BLaER1 treated with 17β-estradiol and CSF1 and Interleukin-3, amounts not matched to agents 10 nM and 100 nM (cell line): ENCODE measurements around the gene CDH4.

Experiments used
- H3K27ac ChIP-seq, 11 experiments: shearing (Covaris generic); formaldehyde crosslinking; 2 replicates each; pipeline ENCODE4 v1.8.1; 2022
- H3K27me3 ChIP-seq, 11 experiments: shearing (Covaris generic); formaldehyde crosslinking; 2 replicates each; pipeline ENCODE4 v1.8.1; 2022
- H3K36me3 ChIP-seq, 11 experiments: shearing (Covaris generic); formaldehyde crosslinking; 2 replicates each; pipeline ENCODE4 v1.8.1; 2022
- H3K4me1 ChIP-seq, 10 experiments: shearing (Covaris generic); formaldehyde crosslinking; 2 replicates each; pipeline ENCODE4 v1.8.1; 2022
- H3K4me2 ChIP-seq, 11 experiments: shearing (Covaris generic); formaldehyde crosslinking; 2 replicates each; pipeline ENCODE4 v1.8.1; 2022
- H3K4me3 ChIP-seq, 10 experiments: shearing (Covaris generic); formaldehyde crosslinking; 2 replicates each; pipeline ENCODE4 v1.8.1; 2022
- H3K9ac ChIP-seq, 11 experiments: shearing (Covaris generic); formaldehyde crosslinking; 2 replicates each; pipeline ENCODE4 v1.8.1; 2022
- H3K9me3 ChIP-seq, 11 experiments: shearing (Covaris generic); formaldehyde crosslinking; replicated peaks in 1 of 11; 2 replicates each; pipeline ENCODE4 v1.8.1; 2022
- H4K20me1 ChIP-seq, 11 experiments: shearing (Covaris generic); formaldehyde crosslinking; 2 replicates each; pipeline ENCODE4 v1.8.1; 2022
- Cebpa-rat ChIP-seq, 11 experiments: shearing (Covaris generic); IDR thresholded peaks; 2 replicates each; pipeline ENCODE4 v1.8.1; 2022

The CDH4 gene

GRCh38 chr20:61430228-61430624, 178.2 kb downstream of the CDH4 start:
- Histone ChIP-seq H3K9ac (no peak overlapping the region), H3K4me3 (no peak overlapping the region), H3K9me3 (peaks cover 0 to 4% (median 0%) of the 10 kb centered on the region in 11 experiments; a peak in 1 of 22 replicates), H4K20me1 (peaks cover 0 to 2% (median 0%) of the 10 kb centered on the region in 11 experiments; a peak in 2 of 22 replicates), H3K27ac (no peak overlapping the region), H3K36me3 (no peaks in the 10 kb centered on the region), H3K4me2 (no peak overlapping the region), H3K4me1 (peaks cover 0 to 8% (median 3%) of the 10 kb centered on the region in 10 experiments; a peak in 12 of 20 replicates), H3K27me3 (no peaks in the 10 kb centered on the region)
- TF ChIP-seq Cebpa-rat (IDR thresholded peaks at IDR 0.05) = no peak

GRCh38 chr20:61433176-61433575, 181.1 kb downstream of the CDH4 start:
- no peak overlapping the region for H3K9ac ChIP-seq
- no peak overlapping the region for H3K4me3 ChIP-seq
- no peak overlapping the region for H3K27ac ChIP-seq
- no peak for TF ChIP-seq Cebpa-rat (IDR thresholded peaks at IDR 0.05)
- H3K9me3 ChIP-seq = no peaks in the 10 kb centered on the region
- peaks cover 0 to 9% (median 0%) of the 10 kb centered on the region in 11 experiments; a peak in 2 of 22 replicates for H4K20me1 ChIP-seq
- no peak overlapping the region for H3K4me2 ChIP-seq
- no peaks in the 10 kb centered on the region for H3K36me3 ChIP-seq
- H3K27me3 ChIP-seq = no peaks in the 10 kb centered on the region
- H3K4me1 ChIP-seq = peaks cover 0 to 19% (median 10%) of the 10 kb centered on the region in 10 experiments; a peak in 12 of 20 replicates

DNA sequence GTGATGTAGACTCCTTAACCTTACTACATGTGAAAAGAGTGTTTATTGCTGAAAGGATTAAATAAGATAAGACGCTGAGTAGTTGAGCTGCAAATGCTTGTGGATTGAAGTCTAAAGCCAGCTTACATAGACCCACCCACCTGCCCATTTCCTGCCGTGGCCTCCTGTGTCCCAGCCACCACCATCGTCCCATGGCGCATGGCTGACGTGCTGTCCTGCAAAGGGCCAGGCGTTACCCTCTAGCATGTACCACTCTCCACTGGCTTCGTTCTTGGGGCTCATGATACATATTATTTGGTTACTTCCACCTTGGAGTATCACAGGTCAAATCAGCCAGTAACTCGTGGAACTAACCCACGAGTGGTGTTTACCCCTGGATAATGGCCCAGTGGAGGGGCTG, 181.8 kb downstream of the CDH4 start:
- TF ChIP-seq Cebpa-rat (IDR thresholded peaks at IDR 0.05) = no peak
- Histone ChIP-seq H3K9me3 (no peaks in the 10 kb centered on the region), H3K27ac (no peak overlapping the region), H3K36me3 (no peaks in the 10 kb centered on the region), H3K9ac (no peak overlapping the region), H4K20me1 (peaks cover 0 to 9% (median 0%) of the 10 kb centered on the region in 11 experiments; a peak in 2 of 22 replicates), H3K4me1 (peaks cover 0 to 19% (median 10%) of the 10 kb centered on the region in 10 experiments; a peak in 12 of 20 replicates), H3K27me3 (no peaks in the 10 kb centered on the region), H3K4me2 (no peak overlapping the region), H3K4me3 (no peak overlapping the region)

DNA sequence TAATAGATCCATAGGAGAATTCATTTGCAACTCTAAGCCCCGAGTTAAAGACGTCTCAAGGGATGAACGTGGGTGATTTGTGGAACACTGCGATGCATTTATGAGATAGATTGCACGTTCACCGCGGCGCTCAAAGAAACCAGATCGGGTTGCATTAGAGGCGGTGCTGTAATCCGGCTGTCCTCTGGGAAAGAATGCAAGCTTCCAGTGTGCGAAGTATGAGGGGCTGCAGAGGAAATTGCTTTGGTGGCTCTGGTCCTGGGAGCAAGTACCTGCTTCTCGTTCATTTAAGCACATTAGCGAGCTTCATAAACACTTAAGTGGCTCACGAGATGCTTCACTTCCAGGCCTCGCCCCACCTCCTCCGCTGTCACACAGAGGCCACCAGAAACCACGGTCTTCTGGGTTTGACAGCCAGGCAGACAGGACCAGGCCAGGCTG, 182.3 kb downstream of the CDH4 start:
- Histone ChIP-seq H3K9me3 (no peaks in the 10 kb centered on the region), H3K9ac (no peak overlapping the region), H3K4me3 (no peak overlapping the region), H3K27ac (no peak overlapping the region), H3K27me3 (no peaks in the 10 kb centered on the region), H3K4me2 (no peak overlapping the region), H3K4me1 (peaks cover 0 to 19% (median 10%) of the 10 kb centered on the region in 10 experiments; a peak in 12 of 20 replicates), H3K36me3 (no peaks in the 10 kb centered on the region), H4K20me1 (peaks cover 0 to 9% (median 0%) of the 10 kb centered on the region in 11 experiments; a peak in 2 of 22 replicates)
- TF ChIP-seq Cebpa-rat (IDR thresholded peaks at IDR 0.05) = no peak

DNA sequence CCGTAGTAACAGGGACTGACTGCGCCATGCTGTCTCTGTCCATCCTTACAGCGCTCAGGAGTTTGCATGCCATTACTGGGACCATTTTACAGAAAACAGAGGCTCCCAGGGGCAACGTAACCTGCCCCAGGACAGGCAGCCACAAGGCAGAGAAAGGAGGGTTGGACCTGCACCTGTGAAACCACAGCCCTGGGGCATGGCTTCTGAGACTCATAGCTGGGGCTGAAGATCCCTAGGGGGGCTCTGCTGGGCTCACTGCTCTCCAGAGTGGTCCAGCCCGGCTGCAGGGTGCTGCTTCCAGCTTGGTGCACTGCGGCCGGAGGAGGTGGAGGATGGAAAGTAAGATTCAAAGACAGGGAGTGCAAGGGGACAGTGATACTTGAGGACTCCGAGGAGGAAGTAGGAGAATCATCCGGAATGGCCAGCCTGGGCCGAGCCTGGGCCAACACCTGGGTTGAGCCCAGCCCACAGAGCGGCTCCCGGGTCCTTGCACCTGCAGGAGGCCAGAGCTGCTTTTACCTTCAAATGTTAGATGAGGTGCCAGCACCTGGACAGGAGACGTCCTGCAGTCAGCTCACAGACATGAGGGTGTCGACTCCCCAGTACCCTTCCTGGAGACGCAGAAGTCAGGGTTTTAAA, 183.2 kb downstream of the CDH4 start:
- H3K27me3 ChIP-seq = no peaks in the 10 kb centered on the region
- H3K4me2 ChIP-seq = peak overlapping the region in 6 of 11 experiments; percentile 3 to 42 (median 32); a peak in 8 of 22 replicates
- H3K27ac ChIP-seq = no peak overlapping the region
- peaks cover 0 to 19% (median 10%) of the 10 kb centered on the region in 10 experiments; a peak in 12 of 20 replicates for H3K4me1 ChIP-seq
- H3K9me3 ChIP-seq = no peaks in the 10 kb centered on the region
- peaks cover 0 to 9% (median 0%) of the 10 kb centered on the region in 11 experiments; a peak in 2 of 22 replicates for H4K20me1 ChIP-seq
- H3K4me3 ChIP-seq = no peak overlapping the region
- no peak overlapping the region for H3K9ac ChIP-seq
- no peaks in the 10 kb centered on the region for H3K36me3 ChIP-seq
- no peak for TF ChIP-seq Cebpa-rat (IDR thresholded peaks at IDR 0.05)

DNA sequence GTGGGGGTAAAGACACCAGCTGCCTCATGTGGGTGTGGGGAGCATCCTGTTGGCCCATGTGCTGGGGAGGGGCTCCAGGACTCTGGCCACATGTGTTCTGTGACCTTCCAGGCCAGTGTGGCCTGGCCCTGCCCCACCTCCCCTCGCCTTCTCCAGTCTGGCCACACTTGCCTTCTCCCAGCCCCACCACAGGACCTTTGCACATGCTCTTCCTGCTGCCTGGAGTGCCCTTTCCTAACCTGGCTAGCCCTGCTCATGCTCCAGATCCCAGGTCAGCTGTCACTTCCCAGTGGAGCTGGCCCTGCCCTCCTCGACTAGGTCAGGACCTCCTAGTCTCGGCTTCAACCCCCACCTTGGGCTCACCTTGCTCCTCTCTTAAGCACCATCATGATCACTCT, 183.8 kb downstream of the CDH4 start:
- Histone ChIP-seq H3K27ac (no peak overlapping the region), H3K4me3 (no peak overlapping the region), H3K27me3 (no peaks in the 10 kb centered on the region), H3K9ac (no peak overlapping the region), H3K4me1 (peaks cover 0 to 19% (median 10%) of the 10 kb centered on the region in 10 experiments; a peak in 12 of 20 replicates), H3K36me3 (no peaks in the 10 kb centered on the region), H4K20me1 (peaks cover 0 to 9% (median 0%) of the 10 kb centered on the region in 11 experiments; a peak in 2 of 22 replicates), H3K4me2 (peak overlapping the region in 1 of 11 experiments; percentile 25; a peak in 2 of 22 replicates), H3K9me3 (no peaks in the 10 kb centered on the region)
- TF ChIP-seq Cebpa-rat (IDR thresholded peaks at IDR 0.05) = no peak

DNA sequence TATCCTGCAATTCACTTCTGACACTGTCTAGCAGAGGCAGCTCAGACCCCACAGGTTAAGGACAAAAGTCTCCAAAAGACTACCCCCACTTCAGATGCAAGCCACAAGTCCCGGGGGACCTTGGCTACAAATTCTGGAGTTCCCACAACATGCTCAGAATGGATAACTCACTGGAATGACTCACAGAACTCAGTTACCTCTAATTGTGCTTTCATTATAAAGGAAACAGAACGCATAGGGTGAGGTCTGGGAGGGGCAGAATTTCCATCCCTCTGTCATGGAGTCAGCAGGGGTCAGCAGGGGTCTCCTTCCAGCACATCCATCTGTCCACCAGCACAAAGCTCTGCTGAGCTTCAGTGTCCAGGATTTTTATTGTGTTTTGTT, 184.2 kb downstream of the CDH4 start:
- H4K20me1 ChIP-seq = peaks cover 0 to 9% (median 0%) of the 10 kb centered on the region in 11 experiments; a peak in 2 of 22 replicates
- H3K9ac ChIP-seq = no peak overlapping the region
- H3K27me3 ChIP-seq = no peaks in the 10 kb centered on the region
- H3K27ac ChIP-seq = no peak overlapping the region
- no peaks in the 10 kb centered on the region for H3K36me3 ChIP-seq
- H3K4me1 ChIP-seq = peaks cover 0 to 19% (median 10%) of the 10 kb centered on the region in 10 experiments; a peak in 12 of 20 replicates
- no peak overlapping the region for H3K4me3 ChIP-seq
- H3K4me2 ChIP-seq = no peak overlapping the region
- no peaks in the 10 kb centered on the region for H3K9me3 ChIP-seq
- TF ChIP-seq Cebpa-rat (IDR thresholded peaks at IDR 0.05) = no peak

DNA sequence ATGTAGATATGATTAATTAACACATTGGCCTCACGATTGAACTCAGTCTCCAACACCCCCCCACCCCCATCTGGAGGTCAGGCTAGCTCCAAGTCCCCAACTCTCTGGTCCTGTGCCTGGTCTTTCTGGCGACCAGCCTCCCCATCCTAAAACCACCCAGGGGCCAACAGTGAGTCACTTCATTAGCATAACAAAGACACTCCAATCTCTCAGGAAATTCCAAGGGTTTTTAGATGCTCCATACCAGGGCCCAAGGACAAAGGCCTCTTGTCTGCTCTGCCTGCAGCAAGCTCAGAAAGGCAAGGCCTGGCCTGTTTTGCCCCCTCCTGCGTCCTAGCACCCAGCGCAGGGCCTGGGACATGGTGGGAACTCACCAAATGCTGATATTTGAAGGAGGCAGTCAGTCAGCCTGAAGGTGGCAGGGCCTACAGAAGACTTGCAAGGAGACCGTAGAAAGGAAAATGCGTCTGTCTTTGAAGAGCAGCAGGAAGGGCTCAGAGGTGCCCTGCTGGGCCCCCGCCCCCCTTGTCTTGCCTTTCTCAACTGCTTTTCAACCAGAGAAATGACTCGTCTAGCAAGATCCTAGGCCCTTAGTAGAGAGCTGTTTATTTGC, 184.7 kb downstream of the CDH4 start:
- no peak overlapping the region for H3K4me3 ChIP-seq

More for the DNA sequence above, 184.7 kb downstream of the CDH4 start:
- Histone ChIP-seq H3K36me3 (no peaks in the 10 kb centered on the region), H3K4me1 (peaks cover 0 to 19% (median 10%) of the 10 kb centered on the region in 10 experiments; a peak in 12 of 20 replicates), H3K9me3 (no peaks in the 10 kb centered on the region), H4K20me1 (peaks cover 0 to 9% (median 0%) of the 10 kb centered on the region in 11 experiments; a peak in 2 of 22 replicates), H3K27ac (no peak overlapping the region), H3K9ac (no peak overlapping the region), H3K27me3 (no peaks in the 10 kb centered on the region), H3K4me2 (no peak overlapping the region)
- no peak for TF ChIP-seq Cebpa-rat (IDR thresholded peaks at IDR 0.05)
